Colonic mucosa (tissue), 4 donors: ENCODE measurements around the gene EXOC4. TPM values are rescaled to one million over a fixed set of nuclear protein-coding genes. Genes with fewer than 3 reads are reported as not detected.

Experiments used
- DNase-seq: peaks from one replicate; pipeline ENCODE4 v3.0.0-alpha.2; 2020
- H3K27ac ChIP-seq: fragments of 200-600 bp; one replicate; pipeline ENCODE4 v1.8.0; 2021
- H3K27me3 ChIP-seq: fragments of 200-600 bp; one replicate; pipeline ENCODE4 v1.8.0; 2021
- H3K36me3 ChIP-seq: fragments of 200-600 bp; one replicate; pipeline ENCODE4 v1.8.0; 2021
- H3K4me1 ChIP-seq: fragments of 200-600 bp; one replicate; pipeline ENCODE4 v1.8.0; 2021; ENCODE audit warnings: mild to moderate bottlenecking
- H3K4me3 ChIP-seq: fragments of 200-600 bp; one replicate; pipeline ENCODE4 v1.8.0; 2021
- H3K9ac ChIP-seq, 2 donors: one replicate each; pipeline ENCODE4 v1.7.0; 2013; ENCODE audit warnings: control low read depth in 2 of 2, low read depth in 2 of 2, low read length in 2 of 2
- H3K9me3 ChIP-seq: fragments of 200-600 bp; one replicate; pipeline ENCODE4 v1.8.0; 2021
- intact Hi-C: fragments of 100-400 bp; cut with DNase I; formaldehyde crosslinking; loops from one replicate; pipeline ENCODE4 v1.14.1; 2022
- total RNA-seq, 2 donors: library from RNA; stranded (reverse); fragmentation: NEBNext Ultra II Directional in 1 of 2; extraction: Animal tissue kit (Norgen Biotek cat#: 25700) in 1 of 2; gene quantifications; one replicate each; pipeline ENCODE4 v1.2.1, GENCODE V29; 2021
- TF ChIP-seq, protein P1 (sequence below): fragments of 200-600 bp; IDR thresholded peaks from one replicate; pipeline ENCODE4 v1.8.0; 2022; ENCODE audit warnings: antibody characterized with exemption, mild to moderate bottlenecking
- donor health status: healthy.
- donor health status: DM: no; HTN: no; CAD: no.
- donor health status: DM: no; HTN: no; CAD: no.

The EXOC4 gene
- total RNA-seq, 2 donors from 2014 or later, result 61.1 to 73.3 TPM

DNA sequence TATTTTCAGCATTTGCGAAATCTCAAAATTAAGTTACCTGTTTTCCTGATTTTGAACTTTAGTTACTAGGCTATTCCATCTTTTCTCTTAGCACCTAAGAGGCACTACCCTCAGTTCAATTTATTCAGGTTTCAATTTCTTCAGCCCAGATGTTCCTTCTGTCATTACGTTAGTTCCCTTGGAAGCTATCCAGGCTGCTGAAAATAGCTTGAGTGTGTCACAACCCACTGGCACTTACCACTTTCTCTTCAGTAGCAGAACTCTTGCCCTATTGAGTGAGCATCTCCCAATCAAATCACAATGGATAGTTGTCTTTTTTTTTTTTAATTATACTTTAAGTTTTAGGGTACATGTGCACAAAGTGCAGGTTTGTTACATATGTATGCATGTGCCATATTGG is 541.6 kb downstream of the EXOC4 start:
- TF ChIP-seq, protein P1, sequence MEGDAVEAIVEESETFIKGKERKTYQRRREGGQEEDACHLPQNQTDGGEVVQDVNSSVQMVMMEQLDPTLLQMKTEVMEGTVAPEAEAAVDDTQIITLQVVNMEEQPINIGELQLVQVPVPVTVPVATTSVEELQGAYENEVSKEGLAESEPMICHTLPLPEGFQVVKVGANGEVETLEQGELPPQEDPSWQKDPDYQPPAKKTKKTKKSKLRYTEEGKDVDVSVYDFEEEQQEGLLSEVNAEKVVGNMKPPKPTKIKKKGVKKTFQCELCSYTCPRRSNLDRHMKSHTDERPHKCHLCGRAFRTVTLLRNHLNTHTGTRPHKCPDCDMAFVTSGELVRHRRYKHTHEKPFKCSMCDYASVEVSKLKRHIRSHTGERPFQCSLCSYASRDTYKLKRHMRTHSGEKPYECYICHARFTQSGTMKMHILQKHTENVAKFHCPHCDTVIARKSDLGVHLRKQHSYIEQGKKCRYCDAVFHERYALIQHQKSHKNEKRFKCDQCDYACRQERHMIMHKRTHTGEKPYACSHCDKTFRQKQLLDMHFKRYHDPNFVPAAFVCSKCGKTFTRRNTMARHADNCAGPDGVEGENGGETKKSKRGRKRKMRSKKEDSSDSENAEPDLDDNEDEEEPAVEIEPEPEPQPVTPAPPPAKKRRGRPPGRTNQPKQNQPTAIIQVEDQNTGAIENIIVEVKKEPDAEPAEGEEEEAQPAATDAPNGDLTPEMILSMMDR, result no peak
- Histone ChIP-seq H3K9me3 (no peaks in the 10 kb centered on the region), H3K4me3 (no peak overlapping the region), H3K27me3 (no peaks in the 10 kb centered on the region), H3K4me1 (no peaks in the 10 kb centered on the region), H3K36me3 (no peaks in the 10 kb centered on the region), H3K27ac (no peak overlapping the region), H3K9ac (no peak overlapping the region)
- intact Hi-C loops, result no loop called here
- DNase-seq, result no peak

DNA sequence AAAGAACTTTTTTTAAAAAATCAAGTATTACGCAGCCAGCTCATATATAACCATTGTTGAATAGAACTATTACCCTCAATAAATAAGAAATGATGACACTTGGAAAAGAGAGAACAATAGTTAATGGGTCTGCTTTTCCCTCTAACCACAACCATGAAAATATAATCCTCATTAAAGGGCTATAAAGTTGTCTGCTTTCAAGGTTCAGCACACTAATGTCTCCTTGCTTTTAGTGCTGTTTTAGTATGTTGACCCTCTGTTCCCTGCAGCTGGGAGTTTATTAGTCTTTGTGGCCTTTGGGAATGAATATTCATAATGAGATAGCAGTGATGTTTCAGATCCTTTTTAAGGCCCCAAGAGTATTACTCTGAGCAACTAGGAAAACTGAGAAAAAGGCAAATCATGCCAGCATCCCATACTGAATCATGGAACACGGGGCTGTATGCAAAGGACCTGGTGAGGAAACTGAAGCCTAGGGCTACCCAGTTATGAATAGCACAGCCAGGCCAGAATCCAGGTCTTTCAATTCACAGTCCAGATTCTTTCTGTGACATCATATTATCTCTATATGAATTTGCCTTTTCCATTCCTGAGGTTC is 542.3 kb downstream of the EXOC4 start:
- intact Hi-C loops, result no loop called here
- TF ChIP-seq, protein P1, result no peak
- no peak overlapping the region for H3K9ac ChIP-seq
- H3K27me3 ChIP-seq, result no peaks in the 10 kb centered on the region
- no peak overlapping the region for H3K4me3 ChIP-seq
- H3K36me3 ChIP-seq, result no peaks in the 10 kb centered on the region
- no peaks in the 10 kb centered on the region for H3K9me3 ChIP-seq
- no peak overlapping the region for H3K27ac ChIP-seq
- no peak for DNase-seq
- H3K4me1 ChIP-seq, result no peaks in the 10 kb centered on the region

DNA sequence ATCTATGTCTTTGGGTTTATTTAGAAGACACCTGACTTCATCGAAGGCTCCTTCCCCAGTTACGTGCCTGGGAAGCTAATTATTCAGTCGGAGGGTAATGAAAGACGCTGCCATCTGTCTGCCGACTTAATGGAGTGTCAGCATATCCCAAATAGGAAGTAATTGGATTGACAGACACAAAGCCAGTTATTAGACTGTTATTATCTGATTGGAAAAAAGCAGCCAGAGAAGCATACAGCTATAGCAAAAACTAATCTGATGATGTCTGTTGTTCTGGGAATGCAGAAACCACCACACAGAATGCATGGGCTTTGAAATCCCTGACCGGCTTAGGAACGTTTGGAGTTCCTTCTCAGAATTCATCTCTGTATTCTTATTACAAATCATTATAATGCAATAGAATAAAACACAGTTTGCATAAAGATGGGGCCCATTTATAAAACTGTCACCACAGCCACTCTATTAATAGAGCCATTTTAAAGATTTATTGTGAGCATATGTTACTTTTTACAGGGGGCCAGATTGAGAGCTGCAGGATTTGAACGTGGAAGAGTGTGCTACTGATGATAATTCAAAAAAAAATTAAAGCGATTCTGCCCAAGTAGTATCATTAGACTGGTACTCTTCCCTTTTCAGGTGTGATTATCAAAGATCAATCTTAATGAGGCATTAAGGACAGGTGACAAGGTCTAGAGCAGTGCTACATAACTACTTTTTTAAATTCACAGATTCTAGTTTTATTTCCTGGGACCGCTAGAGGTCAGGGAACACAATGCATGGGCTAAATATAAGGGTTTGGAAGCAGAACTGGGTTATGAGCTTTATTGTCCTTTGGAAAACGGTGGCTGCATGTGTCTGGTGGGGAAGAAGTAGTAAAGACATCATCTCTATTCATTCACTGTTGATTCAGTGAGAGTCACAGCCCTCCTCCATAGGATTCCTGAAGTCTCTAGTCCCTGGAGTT is 544.2 kb downstream of the EXOC4 start:
- H3K27ac ChIP-seq, result no peak overlapping the region
- no peaks in the 10 kb centered on the region for H3K27me3 ChIP-seq
- H3K36me3 ChIP-seq, result no peaks in the 10 kb centered on the region
- intact Hi-C loops, result no loop called here
- H3K9ac ChIP-seq, result no peak overlapping the region
- TF ChIP-seq, protein P1, result no peak
- no peaks in the 10 kb centered on the region for H3K9me3 ChIP-seq
- no peaks in the 10 kb centered on the region for H3K4me1 ChIP-seq
- DNase-seq, result no peak
- no peak overlapping the region for H3K4me3 ChIP-seq

DNA sequence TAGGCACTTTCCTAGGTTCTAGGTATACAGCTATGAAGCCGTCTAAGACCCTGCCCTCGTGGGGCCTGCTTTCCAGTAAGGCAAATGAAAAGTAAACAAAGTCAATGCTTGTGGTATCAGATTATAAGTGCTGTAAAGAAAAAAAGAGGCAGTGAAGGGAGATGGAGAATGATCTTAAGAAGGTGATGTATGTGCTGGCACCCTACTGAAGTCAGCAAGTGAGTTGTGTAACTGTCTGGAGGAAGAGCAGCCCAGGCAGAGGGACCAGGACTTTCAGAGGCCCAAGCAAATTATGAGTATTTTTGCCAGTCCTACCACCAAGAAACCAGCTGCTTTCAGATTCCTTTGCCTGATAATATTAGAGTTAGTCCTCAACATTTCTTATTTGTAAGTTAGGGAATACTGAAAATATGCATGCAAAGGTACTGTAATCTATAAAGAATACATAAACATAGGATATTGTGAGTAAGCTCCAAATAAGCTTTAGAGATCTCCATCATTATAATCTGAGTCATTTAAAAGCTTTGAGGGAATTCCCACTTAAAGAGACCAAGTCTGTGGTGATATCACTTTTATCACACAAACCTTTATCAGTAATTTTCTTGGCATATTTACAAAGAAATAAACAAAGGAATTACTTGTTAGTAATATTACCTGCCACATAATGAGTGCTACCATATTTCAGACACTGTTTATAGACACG is 545.1 kb downstream of the EXOC4 start:
- H3K4me1 ChIP-seq, result no peaks in the 10 kb centered on the region
- no peak overlapping the region for H3K4me3 ChIP-seq
- H3K27ac ChIP-seq, result no peak overlapping the region
- H3K9ac ChIP-seq, result no peak overlapping the region
- TF ChIP-seq, protein P1, result no peak
- H3K9me3 ChIP-seq, result no peaks in the 10 kb centered on the region
- no peaks in the 10 kb centered on the region for H3K27me3 ChIP-seq
- H3K36me3 ChIP-seq, result no peaks in the 10 kb centered on the region
- intact Hi-C loops, result no loop called here
- no peak for DNase-seq

DNA sequence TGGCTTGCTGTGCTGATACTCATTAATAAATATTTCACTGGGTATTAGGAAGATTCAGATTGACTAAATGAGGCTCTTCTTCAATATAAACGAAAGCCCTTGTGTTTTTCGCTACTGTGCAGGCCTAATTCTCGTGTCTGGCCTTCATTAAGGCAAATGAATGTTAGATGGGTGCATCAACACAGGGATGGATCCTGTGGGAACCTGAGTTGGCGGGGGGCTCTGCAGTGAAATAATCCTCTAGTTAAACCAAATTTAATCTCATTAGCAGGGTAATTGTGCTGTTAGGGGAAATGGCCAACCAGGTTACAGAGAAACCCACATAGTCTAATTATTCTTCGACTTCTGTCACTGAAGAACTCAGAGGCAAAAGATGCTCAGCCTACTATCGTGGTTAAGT is 548.5 kb downstream of the EXOC4 start:
- TF ChIP-seq, protein P1, result no peak
- H3K36me3 ChIP-seq, result no peaks in the 10 kb centered on the region
- H3K9me3 ChIP-seq, result no peaks in the 10 kb centered on the region
- no peaks in the 10 kb centered on the region for H3K4me1 ChIP-seq
- DNase-seq, result no peak
- H3K27ac ChIP-seq, result no peak overlapping the region
- H3K27me3 ChIP-seq, result no peaks in the 10 kb centered on the region
- H3K9ac ChIP-seq, result no peak overlapping the region
- intact Hi-C loops, result no loop called here
- no peak overlapping the region for H3K4me3 ChIP-seq
